ENCODE results near the gene MXI1.
"Not testable (repeated sequence)": the region's sequence is repeated elsewhere in the genome, so short reads cannot be mapped to it uniquely, and the experiment has no call there.

Gene MXI1

GRCh38 chr10:110192552-110192951 is 14.9 kb upstream of the MXI1 start (continued):
- TF ChIP-seq ISL1 (CRISPR knock-in tag; IDR thresholded peaks at IDR 0.05), result no peak
- TF ChIP-seq CSRNP3 (CRISPR knock-in tag; IDR thresholded peaks at IDR 0.05), result no peak
- TF ChIP-seq ZNF8 (CRISPR knock-in tag; IDR thresholded peaks at IDR 0.05), result no peak
- TF ChIP-seq CSDC2 (CRISPR knock-in tag; IDR thresholded peaks at IDR 0.05), result no peak
- TF ChIP-seq BACH2 (CRISPR knock-in tag; IDR thresholded peaks at IDR 0.05; ENCODE audit: borderline replicate concordance), result no peak
- no peak for TF ChIP-seq TCF4 (CRISPR knock-in tag; IDR thresholded peaks at IDR 0.05; ENCODE audit: borderline replicate concordance)
- no peak for TF ChIP-seq ARNTL (CRISPR knock-in tag; IDR thresholded peaks at IDR 0.05; ENCODE audit: borderline replicate concordance, low read depth)
- TF ChIP-seq ZFP30 (CRISPR knock-in tag; IDR thresholded peaks at IDR 0.05), result no peak

- ATAC-seq, result no peak
- TF ChIP-seq ZNF70 (CRISPR knock-in tag; IDR thresholded peaks at IDR 0.05), result no peak
- TF ChIP-seq TSHZ2 (CRISPR knock-in tag; IDR thresholded peaks at IDR 0.05), result no peak
- no peak for TF ChIP-seq ZNF565 (CRISPR knock-in tag; conservative IDR thresholded peaks at IDR 0.05; ENCODE audit: low read depth)
- no peak for TF ChIP-seq OSR1 (CRISPR knock-in tag; IDR thresholded peaks at IDR 0.05)
- no peak for TF ChIP-seq PATZ1 (CRISPR knock-in tag; IDR thresholded peaks at IDR 0.05; ENCODE audit: borderline replicate concordance)
- no peak for TF ChIP-seq ISL1 (CRISPR knock-in tag; IDR thresholded peaks at IDR 0.05)
- TF ChIP-seq CREB5 (CRISPR knock-in tag; IDR thresholded peaks at IDR 0.05; ENCODE audit: low read depth), result no peak
Observed at GRCh38 chr10:110200503-110200902, 6.9 kb upstream of the MXI1 start.

GRCh38 chr10:110201046-110201445 is 6.4 kb upstream of the MXI1 start:
- not testable (repeated sequence) for ATAC-seq

GRCh38 chr10:110203500-110204455 is 3.6 kb upstream of the MXI1 start:
- no peak for ATAC-seq
- TF ChIP-seq ZNF70 (CRISPR knock-in tag; IDR thresholded peaks at IDR 0.05) (no peak), ZNF565 (CRISPR knock-in tag; conservative IDR thresholded peaks at IDR 0.05; ENCODE audit: low read depth) (no peak), ZNF8 (CRISPR knock-in tag; IDR thresholded peaks at IDR 0.05) (no peak), PATZ1 (CRISPR knock-in tag; IDR thresholded peaks at IDR 0.05; ENCODE audit: borderline replicate concordance) (no peak), ZFP30 (CRISPR knock-in tag; IDR thresholded peaks at IDR 0.05) (no peak), ARNTL (CRISPR knock-in tag; IDR thresholded peaks at IDR 0.05; ENCODE audit: borderline replicate concordance, low read depth) (no peak), GLIS3 (CRISPR knock-in tag; IDR thresholded peaks at IDR 0.05) (no peak), ZFP3 (CRISPR knock-in tag; IDR thresholded peaks at IDR 0.05) (no peak)
